ENCODE data around the gene TSPEAR. TPM values are rescaled to one million over a fixed set of nuclear protein-coding genes. Genes with fewer than 3 reads are reported as not detected.

Gene TSPEAR
- total RNA-seq, 1 experiment from 2014 or later: 2.1 TPM

DNA sequence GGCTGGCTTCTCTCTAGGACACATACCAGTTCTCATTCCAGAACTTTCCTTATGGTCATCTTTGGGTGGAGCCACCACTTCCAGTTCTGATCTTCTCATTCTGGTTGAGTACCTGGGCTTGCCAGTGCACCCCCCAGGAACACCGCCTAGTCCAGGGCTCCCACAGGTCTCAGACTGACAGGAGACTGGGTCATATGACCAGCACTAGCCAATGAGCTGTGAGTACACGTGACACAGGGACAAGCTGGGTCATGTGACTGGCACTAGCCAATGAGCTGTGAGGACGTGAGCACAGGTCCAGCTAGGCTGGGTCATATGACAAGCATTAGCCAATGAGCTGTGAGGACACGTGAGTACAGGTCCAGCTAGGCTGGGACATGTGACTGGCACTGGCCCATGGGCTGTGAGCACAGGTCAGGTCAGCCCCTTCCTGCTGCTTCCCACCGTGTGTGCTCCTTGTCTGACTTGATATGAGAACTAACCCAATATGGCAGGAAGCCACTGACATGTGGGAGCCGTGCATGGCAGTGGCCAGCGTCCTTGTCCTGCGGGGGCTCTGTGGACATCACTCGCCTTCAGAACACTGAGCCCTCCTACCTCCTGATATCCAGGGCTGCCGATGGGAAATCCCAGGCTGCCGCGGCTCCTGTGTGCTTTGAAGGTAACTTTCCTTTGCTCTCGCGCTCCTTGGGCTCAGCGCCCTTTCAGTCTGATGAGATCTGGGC lies 194.0 kb downstream of the TSPEAR start:
- CTCF ChIA-PET: interaction anchor here (0.5 to 2.1 kb wide), 4 partner anchors 29 to 1580 kb away, joined by 3 to 7 read pairs (median 4); no protein-coding TSS in a partner anchor
- peak overlapping the region; percentile 17; the same call in 1 of the 2 replicates for H3K4me3 Mint-ChIP-seq
- DNase-seq (ENCODE audit: low spot score) (peak; percentile 51), ATAC-seq (peak; percentile 45)
- no peaks in the 10 kb centered on the region for H3K36me3 Mint-ChIP-seq
- H3K27ac Mint-ChIP-seq: no peak overlapping the region; the same call in 1 of the 2 replicates
- 0 out of 2 replicates have a peak, but pooled peaks cover 5% of the 10 kb centered on the region for H3K4me1 Mint-ChIP-seq
- peaks cover 10% of the 10 kb centered on the region for H3K9me3 Mint-ChIP-seq
- POLR2A ChIA-PET: no interaction called here
- H3K27me3 Mint-ChIP-seq (ENCODE audit: low read depth): no peaks in the 10 kb centered on the region; the same call in 1 of the 2 replicates
- no peak for TF ChIP-seq JUN (CRISPR knock-in tag; IDR thresholded peaks at IDR 0.05)
- TF ChIP-seq, protein P1, sequence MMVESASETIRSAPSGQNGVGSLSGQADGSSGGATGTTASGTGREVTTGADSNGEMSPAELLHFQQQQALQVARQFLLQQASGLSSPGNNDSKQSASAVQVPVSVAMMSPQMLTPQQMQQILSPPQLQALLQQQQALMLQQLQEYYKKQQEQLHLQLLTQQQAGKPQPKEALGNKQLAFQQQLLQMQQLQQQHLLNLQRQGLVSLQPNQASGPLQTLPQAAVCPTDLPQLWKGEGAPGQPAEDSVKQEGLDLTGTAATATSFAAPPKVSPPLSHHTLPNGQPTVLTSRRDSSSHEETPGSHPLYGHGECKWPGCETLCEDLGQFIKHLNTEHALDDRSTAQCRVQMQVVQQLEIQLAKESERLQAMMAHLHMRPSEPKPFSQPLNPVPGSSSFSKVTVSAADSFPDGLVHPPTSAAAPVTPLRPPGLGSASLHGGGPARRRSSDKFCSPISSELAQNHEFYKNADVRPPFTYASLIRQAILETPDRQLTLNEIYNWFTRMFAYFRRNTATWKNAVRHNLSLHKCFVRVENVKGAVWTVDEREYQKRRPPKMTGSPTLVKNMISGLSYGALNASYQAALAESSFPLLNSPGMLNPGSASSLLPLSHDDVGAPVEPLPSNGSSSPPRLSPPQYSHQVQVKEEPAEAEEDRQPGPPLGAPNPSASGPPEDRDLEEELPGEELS (CRISPR knock-in tag; IDR thresholded peaks at IDR 0.05): no peak
- TF ChIP-seq RORB (CRISPR knock-in tag; IDR thresholded peaks at IDR 0.05): no peak
- TF ChIP-seq CREM (CRISPR knock-in tag; IDR thresholded peaks at IDR 0.05): no peak
- TF ChIP-seq, protein P2, sequence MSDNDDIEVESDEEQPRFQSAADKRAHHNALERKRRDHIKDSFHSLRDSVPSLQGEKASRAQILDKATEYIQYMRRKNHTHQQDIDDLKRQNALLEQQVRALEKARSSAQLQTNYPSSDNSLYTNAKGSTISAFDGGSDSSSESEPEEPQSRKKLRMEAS (CRISPR knock-in tag; IDR thresholded peaks at IDR 0.05): peak; percentile 71
- no peak for TF ChIP-seq ZNF396 (CRISPR knock-in tag; IDR thresholded peaks at IDR 0.05; ENCODE audit: borderline replicate concordance)
- no peak for TF ChIP-seq KAT7 (CRISPR knock-in tag; IDR thresholded peaks at IDR 0.05; ENCODE audit: borderline replicate concordance)
- no peak for TF ChIP-seq AFF4 (CRISPR knock-in tag; IDR thresholded peaks at IDR 0.05; ENCODE audit: borderline replicate concordance)
- peak; percentile 84 for TF ChIP-seq NFYB (CRISPR knock-in tag; conservative IDR thresholded peaks at IDR 0.05; ENCODE audit: low read depth)
- TF ChIP-seq GTF2I (CRISPR knock-in tag; conservative IDR thresholded peaks at IDR 0.05): no peak
- TF ChIP-seq SMAD3 (CRISPR knock-in tag; IDR thresholded peaks at IDR 0.05; ENCODE audit: borderline replicate concordance): no peak
- TF ChIP-seq ZNF671 (CRISPR knock-in tag; IDR thresholded peaks at IDR 0.05): no peak
- TF ChIP-seq ESRRA (CRISPR knock-in tag; IDR thresholded peaks at IDR 0.05; ENCODE audit: borderline replicate concordance): no peak
- TF ChIP-seq, protein P3, sequence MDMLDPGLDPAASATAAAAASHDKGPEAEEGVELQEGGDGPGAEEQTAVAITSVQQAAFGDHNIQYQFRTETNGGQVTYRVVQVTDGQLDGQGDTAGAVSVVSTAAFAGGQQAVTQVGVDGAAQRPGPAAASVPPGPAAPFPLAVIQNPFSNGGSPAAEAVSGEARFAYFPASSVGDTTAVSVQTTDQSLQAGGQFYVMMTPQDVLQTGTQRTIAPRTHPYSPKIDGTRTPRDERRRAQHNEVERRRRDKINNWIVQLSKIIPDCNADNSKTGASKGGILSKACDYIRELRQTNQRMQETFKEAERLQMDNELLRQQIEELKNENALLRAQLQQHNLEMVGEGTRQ (CRISPR knock-in tag; IDR thresholded peaks at IDR 0.05): peak; percentile 97
- no peak for TF ChIP-seq NFE2L1 (CRISPR knock-in tag; IDR thresholded peaks at IDR 0.05)
- TF ChIP-seq ELF4 (CRISPR knock-in tag; IDR thresholded peaks at IDR 0.05; ENCODE audit: low read depth): no peak
- no peak for TF ChIP-seq TEAD4 (CRISPR knock-in tag; IDR thresholded peaks at IDR 0.05)
- no peak for TF ChIP-seq ZSCAN18 (CRISPR knock-in tag; IDR thresholded peaks at IDR 0.05)
- no peak for TF ChIP-seq RELA (CRISPR knock-in tag; IDR thresholded peaks at IDR 0.05; ENCODE audit: borderline replicate concordance)
- no peak for TF ChIP-seq SOX15 (CRISPR knock-in tag; IDR thresholded peaks at IDR 0.05)
- no peak for TF ChIP-seq ZNF263 (CRISPR knock-in tag; IDR thresholded peaks at IDR 0.05; ENCODE audit: low read depth)
- TF ChIP-seq, protein P4, sequence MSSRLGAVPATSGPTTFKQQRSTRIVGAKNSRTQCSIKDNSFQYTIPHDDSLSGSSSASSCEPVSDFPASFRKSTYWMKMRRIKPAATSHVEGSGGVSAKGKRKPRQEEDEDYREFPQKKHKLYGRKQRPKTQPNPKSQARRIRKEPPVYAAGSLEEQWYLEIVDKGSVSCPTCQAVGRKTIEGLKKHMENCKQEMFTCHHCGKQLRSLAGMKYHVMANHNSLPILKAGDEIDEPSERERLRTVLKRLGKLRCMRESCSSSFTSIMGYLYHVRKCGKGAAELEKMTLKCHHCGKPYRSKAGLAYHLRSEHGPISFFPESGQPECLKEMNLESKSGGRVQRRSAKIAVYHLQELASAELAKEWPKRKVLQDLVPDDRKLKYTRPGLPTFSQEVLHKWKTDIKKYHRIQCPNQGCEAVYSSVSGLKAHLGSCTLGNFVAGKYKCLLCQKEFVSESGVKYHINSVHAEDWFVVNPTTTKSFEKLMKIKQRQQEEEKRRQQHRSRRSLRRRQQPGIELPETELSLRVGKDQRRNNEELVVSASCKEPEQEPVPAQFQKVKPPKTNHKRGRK (CRISPR knock-in tag; IDR thresholded peaks at IDR 0.05; ENCODE audit: borderline replicate concordance): no peak
- TF ChIP-seq, protein P5, sequence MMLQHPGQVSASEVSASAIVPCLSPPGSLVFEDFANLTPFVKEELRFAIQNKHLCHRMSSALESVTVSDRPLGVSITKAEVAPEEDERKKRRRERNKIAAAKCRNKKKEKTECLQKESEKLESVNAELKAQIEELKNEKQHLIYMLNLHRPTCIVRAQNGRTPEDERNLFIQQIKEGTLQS (CRISPR knock-in tag; conservative IDR thresholded peaks at IDR 0.05): no peak
- TF ChIP-seq, protein P6, sequence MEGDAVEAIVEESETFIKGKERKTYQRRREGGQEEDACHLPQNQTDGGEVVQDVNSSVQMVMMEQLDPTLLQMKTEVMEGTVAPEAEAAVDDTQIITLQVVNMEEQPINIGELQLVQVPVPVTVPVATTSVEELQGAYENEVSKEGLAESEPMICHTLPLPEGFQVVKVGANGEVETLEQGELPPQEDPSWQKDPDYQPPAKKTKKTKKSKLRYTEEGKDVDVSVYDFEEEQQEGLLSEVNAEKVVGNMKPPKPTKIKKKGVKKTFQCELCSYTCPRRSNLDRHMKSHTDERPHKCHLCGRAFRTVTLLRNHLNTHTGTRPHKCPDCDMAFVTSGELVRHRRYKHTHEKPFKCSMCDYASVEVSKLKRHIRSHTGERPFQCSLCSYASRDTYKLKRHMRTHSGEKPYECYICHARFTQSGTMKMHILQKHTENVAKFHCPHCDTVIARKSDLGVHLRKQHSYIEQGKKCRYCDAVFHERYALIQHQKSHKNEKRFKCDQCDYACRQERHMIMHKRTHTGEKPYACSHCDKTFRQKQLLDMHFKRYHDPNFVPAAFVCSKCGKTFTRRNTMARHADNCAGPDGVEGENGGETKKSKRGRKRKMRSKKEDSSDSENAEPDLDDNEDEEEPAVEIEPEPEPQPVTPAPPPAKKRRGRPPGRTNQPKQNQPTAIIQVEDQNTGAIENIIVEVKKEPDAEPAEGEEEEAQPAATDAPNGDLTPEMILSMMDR (IDR thresholded peaks at IDR 0.05): no peak
